Right lobe of liver (tissue), 6 donors: ENCODE measurements around the gene TM9SF4. TPM values are rescaled to one million over a fixed set of nuclear protein-coding genes. Genes with fewer than 3 reads are reported as not detected.

Experiments used
- ATAC-seq, 4 donors: fragments of 200-7000 bp; cut with Tn5 transposase; one replicate each; pipeline ENCODE4 v1.9.1; 2020; ENCODE audit warnings: mild to moderate bottlenecking in 4 of 4, moderate library complexity in 4 of 4
- DNase-seq, 3 donors: peaks; one replicate each; pipeline ENCODE4 v3.0.0-alpha.2; 2020
- H3K27ac ChIP-seq, 3 donors: fragments of 200-600 bp; one replicate each; pipeline ENCODE4 v1.8.0; 2022
- H3K27me3 ChIP-seq, 2 donors: fragments of 200-600 bp; one replicate each; pipeline ENCODE4 v1.8.0; 2022
- H3K36me3 ChIP-seq, 4 donors: fragments of 200-600 bp; sonication (generic) in 1 of 4; one replicate each; pipeline versions ENCODE4 v1.5.1 to v1.8.0; 2017 to 2022; ENCODE audit warnings: control low read depth in 1 of 4
- H3K4me1 ChIP-seq, 4 donors: fragments of 200-600 bp; sonication (generic) in 1 of 4; one replicate each; pipeline versions ENCODE4 v1.5.1 to v1.8.0; 2017 to 2022; ENCODE audit warnings: control low read depth in 1 of 4
- H3K4me3 ChIP-seq, 3 donors: fragments of 200-600 bp; one replicate each; pipeline ENCODE4 v1.8.0; 2022
- H3K9me3 ChIP-seq, 4 donors: fragments of 200-600 bp; sonication (generic) in 1 of 4; one replicate each; pipeline versions ENCODE4 v1.5.1 to v1.8.0; 2017 to 2022; ENCODE audit warnings: control low read depth in 1 of 4
- POLR2A ChIP-seq: fragments of 450-650 bp; IDR thresholded peaks from one replicate; pipeline ENCODE4 v1.6.1; 2017; ENCODE audit warnings: antibody characterized with exemption, mild to moderate bottlenecking
- WGBS: methylation state at CpG from one replicate; pipeline ENCODE4 v1.1.6; 2018; ENCODE audit warnings: low coverage, low lambda C conversion rate; ENCODE audit not compliant: insufficient coverage; ENCODE audit errors: missing lambda C conversion rate; 5-methylcytosine and 5-hydroxymethylcytosine counted together
- intact Hi-C, 2 donors: fragments of 100-400 bp; cut with DNase I; formaldehyde crosslinking; loops; one replicate each; pipeline versions ENCODE4 v1.11.2 to v1.14.1; 2022
- total RNA-seq, 6 experiments: library from RNA; depleted of rRNA in 2 of 6; stranded (reverse); fragments of >200 nt in 2 of 6; fragmentation: NEBNext Ultra II Directional in 3 of 6; extraction: Animal tissue kit (Norgen Biotek cat#: 25700) in 3 of 6; gene quantifications; one replicate each; pipeline versions ENCODE4 v1.1.0 to v1.2.4, GENCODE V29; 2016 to 2023
- TF ChIP-seq, protein P1 (sequence below), 4 donors: fragments of 200-600 bp in 3 of 4; fragments of 450-650 bp in 1 of 4; IDR thresholded peaks; one replicate each; pipeline versions ENCODE4 v1.5.1 to v1.8.0; 2016 to 2022; ENCODE audit warnings: antibody characterized with exemption in 4 of 4, mild to moderate bottlenecking in 2 of 4
- donor health status: DM: no; HTN: yes; CAD: no.
- donor health status: DM: no; HTN: no; CAD: no.
- donor health status: DM: no; HTN: no; CAD: no.
- donor health status: DM: no; HTN: yes; CAD: no.
- donor health status: DM: no; HTN: yes; CAD: no.

The TM9SF4 gene
- total RNA-seq, 6 experiments from 2014 or later: 26.9 to 33.9 (median 30.5) TPM

DNA sequence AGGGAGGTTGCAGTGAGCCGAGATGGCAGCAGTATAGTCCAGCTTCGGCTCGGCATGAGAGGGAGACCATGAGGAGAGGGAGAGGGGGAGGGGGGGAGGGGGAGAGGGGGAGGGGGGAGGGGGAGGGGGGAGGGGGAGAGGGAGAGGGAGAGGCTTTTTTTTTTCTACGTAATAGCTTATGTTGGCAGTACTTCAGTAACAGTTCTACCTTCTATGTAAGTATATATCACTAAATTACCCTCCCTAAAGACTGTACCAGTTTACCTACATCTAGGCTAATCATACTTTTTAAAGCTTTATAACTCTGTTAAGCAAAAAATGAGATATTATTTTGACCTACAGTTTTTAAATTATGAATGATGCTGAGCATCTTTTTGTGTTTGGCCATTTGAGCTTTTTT, 13.6 kb downstream of the TM9SF4 start:
- H3K27ac ChIP-seq: no peak overlapping the region
- H3K4me1 ChIP-seq: peaks cover 0 to 7% (median 0%) of the 10 kb centered on the region in 4 donors
- 90% methylated on average over 3 of the region's 4 CpGs for WGBS
- H3K36me3 ChIP-seq: no peaks in the 10 kb centered on the region
- DNase-seq: no peak
- ATAC-seq: no peak
- TF ChIP-seq POLR2A: no peak
- TF ChIP-seq, protein P1, sequence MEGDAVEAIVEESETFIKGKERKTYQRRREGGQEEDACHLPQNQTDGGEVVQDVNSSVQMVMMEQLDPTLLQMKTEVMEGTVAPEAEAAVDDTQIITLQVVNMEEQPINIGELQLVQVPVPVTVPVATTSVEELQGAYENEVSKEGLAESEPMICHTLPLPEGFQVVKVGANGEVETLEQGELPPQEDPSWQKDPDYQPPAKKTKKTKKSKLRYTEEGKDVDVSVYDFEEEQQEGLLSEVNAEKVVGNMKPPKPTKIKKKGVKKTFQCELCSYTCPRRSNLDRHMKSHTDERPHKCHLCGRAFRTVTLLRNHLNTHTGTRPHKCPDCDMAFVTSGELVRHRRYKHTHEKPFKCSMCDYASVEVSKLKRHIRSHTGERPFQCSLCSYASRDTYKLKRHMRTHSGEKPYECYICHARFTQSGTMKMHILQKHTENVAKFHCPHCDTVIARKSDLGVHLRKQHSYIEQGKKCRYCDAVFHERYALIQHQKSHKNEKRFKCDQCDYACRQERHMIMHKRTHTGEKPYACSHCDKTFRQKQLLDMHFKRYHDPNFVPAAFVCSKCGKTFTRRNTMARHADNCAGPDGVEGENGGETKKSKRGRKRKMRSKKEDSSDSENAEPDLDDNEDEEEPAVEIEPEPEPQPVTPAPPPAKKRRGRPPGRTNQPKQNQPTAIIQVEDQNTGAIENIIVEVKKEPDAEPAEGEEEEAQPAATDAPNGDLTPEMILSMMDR (IDR thresholded peaks at IDR 0.05): no peak
- H3K9me3 ChIP-seq: no peaks in the 10 kb centered on the region
- no peak overlapping the region for H3K4me3 ChIP-seq
- intact Hi-C loops: no loop called here
- H3K27me3 ChIP-seq: no peaks in the 10 kb centered on the region

DNA sequence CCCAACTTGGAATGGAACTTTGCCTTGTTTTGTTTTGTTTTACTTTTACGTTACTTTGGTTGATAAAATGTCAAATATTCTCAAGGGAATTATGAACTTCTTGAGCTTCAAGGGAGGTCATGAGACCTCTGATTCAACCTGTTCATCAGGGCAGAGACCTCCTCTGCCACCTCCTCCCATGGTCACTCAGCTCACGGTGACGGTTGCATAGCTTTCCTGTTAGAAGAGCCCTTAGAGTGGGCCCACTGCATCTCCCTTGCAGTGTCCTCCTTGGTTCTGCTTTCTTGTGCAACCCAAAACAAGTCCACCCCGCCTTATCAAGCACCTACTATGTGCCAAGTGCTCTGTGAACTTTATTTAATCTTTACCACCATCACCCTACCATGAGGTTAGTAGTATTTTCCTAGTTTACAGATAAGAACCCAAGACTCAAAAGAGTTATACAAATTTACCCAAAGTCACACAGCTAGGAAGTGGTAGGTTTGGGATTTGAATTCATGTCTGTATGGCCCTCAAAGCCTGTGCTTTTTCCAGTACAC, 15.5 kb downstream of the TM9SF4 start:
- Histone ChIP-seq H3K36me3 (no peaks in the 10 kb centered on the region), H3K27me3 (no peaks in the 10 kb centered on the region), H3K9me3 (no peaks in the 10 kb centered on the region), H3K27ac (no peak overlapping the region), H3K4me3 (no peak overlapping the region), H3K4me1 (peaks cover 0 to 11% (median 0%) of the 10 kb centered on the region in 4 donors)
- intact Hi-C loops: no loop called here
- WGBS: 84% methylated on average over 3 of the region's 4 CpGs
- TF ChIP-seq POLR2A: no peak
- TF ChIP-seq, protein P1 (IDR thresholded peaks at IDR 0.05): no peak
- DNase-seq: peak in 1 of 3 donors; percentile 31
- no peak for ATAC-seq

DNA sequence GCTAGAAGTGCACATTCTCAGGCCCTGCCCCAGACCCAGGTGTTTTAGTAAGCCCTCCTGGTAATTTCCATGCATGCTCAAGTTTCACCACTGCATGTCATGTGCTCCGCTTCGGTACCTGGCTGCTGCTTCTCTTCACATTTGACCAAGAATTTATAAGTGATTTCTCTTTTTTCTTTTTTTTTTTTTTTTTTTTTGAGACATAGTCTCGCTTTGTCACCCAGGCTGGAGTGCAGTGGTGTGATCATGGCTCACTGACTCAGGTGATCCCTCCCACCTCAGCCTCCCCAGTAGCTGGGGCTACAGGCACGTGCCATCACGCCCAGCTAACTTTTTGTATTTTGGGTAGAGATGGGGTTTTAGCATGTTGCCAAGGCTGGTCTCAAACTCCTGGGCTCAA, 16.0 kb downstream of the TM9SF4 start:
- no peak for ATAC-seq
- Histone ChIP-seq H3K4me3 (no peak overlapping the region), H3K27ac (no peak overlapping the region), H3K36me3 (no peaks in the 10 kb centered on the region), H3K9me3 (no peaks in the 10 kb centered on the region), H3K27me3 (no peaks in the 10 kb centered on the region), H3K4me1 (peaks cover 0 to 14% (median 1%) of the 10 kb centered on the region in 4 donors)
- no peak for TF ChIP-seq POLR2A
- TF ChIP-seq, protein P1 (IDR thresholded peaks at IDR 0.05): no peak
- 90% methylated on average over 5 of the region's 5 CpGs for WGBS
- peak in 1 of 3 donors; percentile 14 for DNase-seq
- intact Hi-C loops: no loop called here

DNA sequence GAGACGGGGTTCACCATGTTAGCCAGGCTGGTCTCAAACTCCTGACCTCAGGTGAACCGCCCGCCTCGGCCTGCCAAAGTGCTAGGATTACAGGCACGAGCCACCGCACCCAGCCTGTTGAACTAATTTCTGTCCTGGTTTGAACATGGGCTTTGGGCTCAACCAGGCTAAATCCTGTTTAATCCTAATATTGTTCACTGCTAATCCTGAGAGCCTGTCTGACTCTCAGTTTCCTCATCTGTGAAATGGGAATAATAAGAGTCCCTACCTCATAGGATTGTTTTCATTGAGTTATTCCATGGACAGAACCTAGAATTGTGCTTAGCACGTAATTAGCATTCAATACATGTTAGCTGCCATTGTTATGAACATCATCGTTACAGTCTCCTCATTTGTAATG, 17.4 kb downstream of the TM9SF4 start:
- intact Hi-C loops: no loop called here
- TF ChIP-seq, protein P1 (IDR thresholded peaks at IDR 0.05): no peak
- TF ChIP-seq POLR2A: no peak
- no peak overlapping the region for H3K27ac ChIP-seq
- H3K4me3 ChIP-seq: no peak overlapping the region
- H3K36me3 ChIP-seq: no peaks in the 10 kb centered on the region
- DNase-seq (no peak), ATAC-seq (no peak)
- peaks cover 0 to 21% (median 4%) of the 10 kb centered on the region in 4 donors for H3K4me1 ChIP-seq
- WGBS: 74% methylated on average over 8 of the region's 8 CpGs
- H3K27me3 ChIP-seq: no peaks in the 10 kb centered on the region
- no peaks in the 10 kb centered on the region for H3K9me3 ChIP-seq

DNA sequence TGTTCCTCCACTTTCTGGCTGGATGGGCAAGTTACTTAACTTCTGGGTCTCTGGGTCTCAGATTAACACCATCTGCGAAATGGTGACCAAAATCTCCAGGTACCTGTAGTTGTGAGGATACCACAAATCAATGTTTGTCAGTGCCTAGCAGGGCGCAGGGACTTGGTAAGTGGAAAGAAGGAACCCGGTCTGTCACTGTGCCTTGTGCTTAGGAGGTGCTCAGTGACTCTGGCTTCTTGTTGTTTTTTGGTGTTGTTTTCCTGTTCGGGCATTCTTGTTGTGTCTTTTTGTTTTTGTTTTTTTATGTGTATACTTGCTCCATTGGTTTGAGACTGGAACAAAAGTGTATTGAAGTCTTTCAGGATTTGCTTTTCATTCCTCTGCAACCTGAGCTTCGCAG, 17.8 kb downstream of the TM9SF4 start:
- DNase-seq (no peak), ATAC-seq (no peak)
- Histone ChIP-seq H3K4me3 (no peak overlapping the region), H3K27ac (no peak overlapping the region), H3K9me3 (no peaks in the 10 kb centered on the region), H3K36me3 (no peaks in the 10 kb centered on the region), H3K27me3 (no peaks in the 10 kb centered on the region), H3K4me1 (peaks cover 0 to 21% (median 4%) of the 10 kb centered on the region in 4 donors)
- intact Hi-C loops: no loop called here
- no peak for TF ChIP-seq POLR2A
- TF ChIP-seq, protein P1 (IDR thresholded peaks at IDR 0.05): no peak
- WGBS: 89% methylated on average over 5 of the region's 5 CpGs
